ENCODE measurements around the gene TRERF1. TPM values are rescaled to one million over a fixed set of nuclear protein-coding genes. Genes with fewer than 3 reads are reported as not detected.
A peak's percentile ranks its signal among the peaks of the same experiment; 100 is the strongest.

TRERF1 gene
- total RNA-seq, 6 donors from 2014 or later = 2.0 to 7.3 (median 5.4) TPM

DNA sequence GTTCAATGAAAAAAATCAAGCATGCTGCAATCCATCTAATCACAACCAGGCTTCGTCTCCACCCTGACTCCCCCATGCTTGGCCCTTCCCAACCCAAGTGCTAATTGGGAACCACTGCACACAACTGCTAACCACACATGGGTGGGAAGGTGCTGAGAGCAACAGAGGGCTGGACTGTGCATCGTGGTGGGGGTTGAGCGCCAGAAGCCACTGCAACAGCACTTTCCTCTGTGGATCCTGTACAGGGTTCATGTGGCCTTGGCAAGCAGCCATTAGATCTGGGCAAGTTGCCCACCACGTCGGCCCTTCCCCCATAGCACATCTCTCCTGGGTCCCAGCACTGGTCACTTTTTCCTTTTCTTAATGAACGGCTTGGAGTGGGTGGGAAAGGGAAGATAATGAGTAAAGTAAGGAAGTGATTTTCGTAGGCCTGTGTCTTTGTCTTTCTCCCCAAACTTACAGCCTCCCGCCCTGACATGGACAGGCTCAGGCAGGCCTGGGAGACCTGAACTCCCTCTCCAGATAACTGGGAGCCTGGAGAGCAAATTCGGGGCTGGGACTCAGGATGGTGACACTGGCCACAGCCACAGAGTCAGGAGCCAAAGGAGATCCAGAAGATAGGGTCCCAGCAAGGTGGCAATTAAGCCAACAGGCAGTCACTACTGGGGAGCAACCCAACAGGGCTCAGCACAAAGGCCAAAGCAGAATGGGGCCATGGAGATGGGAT lies 199.7 kb downstream of the TRERF1 start:
- TF ChIP-seq POLR2AphosphoS5 (IDR thresholded peaks at IDR 0.05) (no peak), POLR2A (IDR thresholded peaks at IDR 0.05) (no peak)
- peaks cover 0 to 23% (median 6%) of the 10 kb centered on the region in 4 donors for H3K36me3 ChIP-seq
- no peak for DNase-seq
- H3K9me3 ChIP-seq = no peaks in the 10 kb centered on the region
- H3K27me3 ChIP-seq = no peaks in the 10 kb centered on the region
- peak in 1 of 2 donors; percentile 93 for ATAC-seq (ENCODE audit: low FRiP score in 2 of 2)
- H3K4me3 ChIP-seq = no peak overlapping the region
- peak overlapping the region in 3 of 4 donors; percentile 29 to 46 (median 32) for H3K27ac ChIP-seq
- H3K4me1 ChIP-seq = peaks cover 6 to 21% (median 11%) of the 10 kb centered on the region in 4 donors
- 24 to 30% methylated on average over 6 to 9 of the region's 9 CpGs for WGBS, 2 donors

DNA sequence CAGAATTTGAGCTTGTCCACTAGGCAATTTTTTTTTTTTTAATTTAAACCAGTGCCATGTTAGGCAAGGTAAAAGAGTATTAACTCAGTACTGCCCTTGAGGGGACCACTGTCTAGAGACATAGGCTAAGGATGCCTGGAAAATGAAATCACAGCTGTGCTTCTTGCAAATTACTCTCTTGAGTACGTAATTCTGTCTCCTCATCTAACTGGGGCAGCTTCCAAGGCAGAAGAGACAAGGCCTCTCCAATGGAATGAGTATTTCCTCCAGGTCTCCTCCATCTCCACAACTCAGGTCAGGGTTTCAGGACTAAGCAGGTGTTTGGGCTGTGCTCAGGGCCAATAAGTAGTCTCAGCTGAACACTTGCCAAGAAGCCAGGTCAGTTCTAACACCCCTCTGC lies 200.2 kb downstream of the TRERF1 start:
- H3K4me3 ChIP-seq = no peak overlapping the region
- no peaks in the 10 kb centered on the region for H3K9me3 ChIP-seq
- WGBS, 2 donors = 63 to 71% methylated on average over 1 of the region's 1 CpG
- peaks cover 0 to 20% (median 6%) of the 10 kb centered on the region in 4 donors for H3K36me3 ChIP-seq
- peaks cover 6 to 21% (median 11%) of the 10 kb centered on the region in 4 donors for H3K4me1 ChIP-seq
- ATAC-seq (ENCODE audit: low FRiP score in 2 of 2) = peak in 1 of 2 donors; percentile 87
- peak overlapping the region in 1 of 4 donors; percentile 32 for H3K27ac ChIP-seq
- TF ChIP-seq POLR2AphosphoS5 (IDR thresholded peaks at IDR 0.05) (no peak), EP300 (IDR thresholded peaks at IDR 0.05) (no peak), POLR2A (IDR thresholded peaks at IDR 0.05) (no peak)
- TF ChIP-seq, protein P1, sequence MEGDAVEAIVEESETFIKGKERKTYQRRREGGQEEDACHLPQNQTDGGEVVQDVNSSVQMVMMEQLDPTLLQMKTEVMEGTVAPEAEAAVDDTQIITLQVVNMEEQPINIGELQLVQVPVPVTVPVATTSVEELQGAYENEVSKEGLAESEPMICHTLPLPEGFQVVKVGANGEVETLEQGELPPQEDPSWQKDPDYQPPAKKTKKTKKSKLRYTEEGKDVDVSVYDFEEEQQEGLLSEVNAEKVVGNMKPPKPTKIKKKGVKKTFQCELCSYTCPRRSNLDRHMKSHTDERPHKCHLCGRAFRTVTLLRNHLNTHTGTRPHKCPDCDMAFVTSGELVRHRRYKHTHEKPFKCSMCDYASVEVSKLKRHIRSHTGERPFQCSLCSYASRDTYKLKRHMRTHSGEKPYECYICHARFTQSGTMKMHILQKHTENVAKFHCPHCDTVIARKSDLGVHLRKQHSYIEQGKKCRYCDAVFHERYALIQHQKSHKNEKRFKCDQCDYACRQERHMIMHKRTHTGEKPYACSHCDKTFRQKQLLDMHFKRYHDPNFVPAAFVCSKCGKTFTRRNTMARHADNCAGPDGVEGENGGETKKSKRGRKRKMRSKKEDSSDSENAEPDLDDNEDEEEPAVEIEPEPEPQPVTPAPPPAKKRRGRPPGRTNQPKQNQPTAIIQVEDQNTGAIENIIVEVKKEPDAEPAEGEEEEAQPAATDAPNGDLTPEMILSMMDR (IDR thresholded peaks at IDR 0.05) = no peak
- H3K27me3 ChIP-seq = no peaks in the 10 kb centered on the region
- DNase-seq = no peak

DNA sequence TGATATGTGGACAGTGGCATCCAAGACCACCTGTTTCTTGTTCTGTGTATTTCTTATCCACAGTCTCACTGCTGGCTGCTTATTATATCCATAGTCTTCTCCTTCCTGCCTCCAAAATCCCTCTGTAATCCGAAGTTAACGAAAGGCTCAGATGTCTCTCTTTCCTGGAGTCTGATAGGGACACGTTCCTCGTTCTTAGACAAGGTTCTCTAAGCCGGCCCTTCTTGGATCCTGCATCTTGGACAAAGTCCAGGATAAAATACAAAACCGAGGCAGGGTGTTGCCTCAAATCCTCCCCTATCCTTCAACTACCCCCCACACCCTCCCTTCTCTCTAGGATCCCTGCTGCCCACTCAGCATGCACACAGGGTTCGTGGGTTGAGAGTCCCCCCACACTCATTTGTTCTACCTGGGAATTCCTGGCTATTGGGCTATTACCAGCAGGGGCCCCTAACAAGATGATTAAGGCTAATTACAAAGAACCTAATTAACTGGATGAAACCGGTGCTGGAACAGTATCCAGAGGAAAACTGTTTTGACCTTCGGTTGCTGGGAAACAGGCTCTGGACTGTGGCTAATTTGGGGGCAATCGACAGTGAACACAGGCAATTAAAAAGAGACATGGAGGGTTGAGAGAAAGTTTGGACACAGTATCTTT lies 201.3 kb downstream of the TRERF1 start:
- Histone ChIP-seq H3K36me3 (peaks cover 0 to 22% (median 5%) of the 10 kb centered on the region in 4 donors), H3K4me3 (no peak overlapping the region), H3K27me3 (no peaks in the 10 kb centered on the region), H3K4me1 (peaks cover 6 to 21% (median 11%) of the 10 kb centered on the region in 4 donors), H3K27ac (no peak overlapping the region), H3K9me3 (no peaks in the 10 kb centered on the region)
- no peak for ATAC-seq (ENCODE audit: low FRiP score in 2 of 2)
- DNase-seq = no peak
- TF ChIP-seq POLR2AphosphoS5 (IDR thresholded peaks at IDR 0.05) (no peak), EP300 (IDR thresholded peaks at IDR 0.05) (no peak), POLR2A (IDR thresholded peaks at IDR 0.05) (no peak)
- TF ChIP-seq, protein P1 (IDR thresholded peaks at IDR 0.05) = no peak
- WGBS, 2 donors = 85 to 91% methylated on average over 10 of the region's 10 CpGs

DNA sequence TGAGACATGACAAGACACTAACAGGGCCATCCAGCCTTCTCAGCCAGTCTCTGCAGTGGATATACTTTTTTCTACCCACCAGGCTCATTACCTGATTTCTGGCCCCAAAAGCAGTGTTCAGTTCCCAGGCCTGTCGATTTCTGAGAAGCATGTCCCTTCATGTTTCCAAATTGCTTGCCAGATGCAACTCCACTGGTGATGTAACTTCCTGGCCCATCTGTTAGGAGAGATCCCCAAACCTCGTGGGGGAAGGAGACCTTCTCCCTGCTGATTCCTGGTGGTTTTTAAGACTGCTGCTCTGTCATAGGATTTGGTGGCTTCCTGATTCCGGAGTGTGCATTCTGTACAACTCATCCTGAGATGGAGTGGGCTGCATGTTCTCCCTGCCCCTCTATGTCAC lies 202.4 kb downstream of the TRERF1 start:
- WGBS, 2 donors = 56 to 65% methylated on average over 3 of the region's 3 CpGs
- DNase-seq (no peak), ATAC-seq (ENCODE audit: low FRiP score in 2 of 2) (no peak)
- peaks cover 0 to 12% (median 3%) of the 10 kb centered on the region in 4 donors for H3K36me3 ChIP-seq
- no peak overlapping the region for H3K4me3 ChIP-seq
- peaks cover 6 to 21% (median 11%) of the 10 kb centered on the region in 4 donors for H3K4me1 ChIP-seq
- H3K27ac ChIP-seq = no peak overlapping the region
- no peaks in the 10 kb centered on the region for H3K27me3 ChIP-seq
- TF ChIP-seq POLR2A (IDR thresholded peaks at IDR 0.05) = no peak
- TF ChIP-seq POLR2AphosphoS5 (IDR thresholded peaks at IDR 0.05) = no peak
- H3K9me3 ChIP-seq = no peaks in the 10 kb centered on the region

DNA sequence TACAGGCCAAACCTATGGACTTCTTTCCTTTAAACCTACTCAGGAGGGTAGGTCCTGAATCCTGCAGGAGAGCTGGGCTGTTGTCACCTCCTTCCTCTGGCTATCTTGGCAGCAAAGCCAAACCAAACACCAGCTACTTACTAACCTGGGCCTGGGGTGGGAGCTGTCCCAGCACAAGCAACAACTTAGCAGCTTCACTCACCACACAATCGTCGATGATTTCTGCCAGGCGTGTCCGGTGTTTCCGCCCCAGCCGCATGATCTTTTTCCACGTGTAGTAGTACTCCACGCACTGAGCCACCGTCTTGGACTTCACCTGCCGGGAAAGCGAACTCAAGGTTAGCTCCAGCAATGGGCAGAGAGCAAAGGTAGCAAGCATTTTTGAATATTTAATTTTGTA lies 208.7 kb downstream of the TRERF1 start:
- no peaks in the 10 kb centered on the region for H3K27me3 ChIP-seq
- no peaks in the 10 kb centered on the region for H3K4me1 ChIP-seq
- TF ChIP-seq, protein P1 (IDR thresholded peaks at IDR 0.05) = no peak
- TF ChIP-seq EP300 (IDR thresholded peaks at IDR 0.05) = no peak
- TF ChIP-seq POLR2A (IDR thresholded peaks at IDR 0.05) = no peak
- no peak for TF ChIP-seq POLR2AphosphoS5 (IDR thresholded peaks at IDR 0.05)
- no peak for ATAC-seq (ENCODE audit: low FRiP score in 2 of 2)
- WGBS, 2 donors = 96 to 98% methylated on average over 11 of the region's 11 CpGs
- H3K4me3 ChIP-seq = no peak overlapping the region
- H3K27ac ChIP-seq = no peak overlapping the region
- H3K9me3 ChIP-seq = no peaks in the 10 kb centered on the region
- no peak for DNase-seq
- H3K36me3 ChIP-seq = peaks cover 0 to 32% (median 5%) of the 10 kb centered on the region in 4 donors

All from upper lobe of left lung (tissue), 6 donors.